ENCODE data around the gene CHCHD6. TPM values are rescaled to one million over a fixed set of nuclear protein-coding genes. Genes with fewer than 3 reads are reported as not detected.

CHCHD6 gene
- total RNA-seq, 1 experiment from 2014 or later: 36.3 TPM

DNA sequence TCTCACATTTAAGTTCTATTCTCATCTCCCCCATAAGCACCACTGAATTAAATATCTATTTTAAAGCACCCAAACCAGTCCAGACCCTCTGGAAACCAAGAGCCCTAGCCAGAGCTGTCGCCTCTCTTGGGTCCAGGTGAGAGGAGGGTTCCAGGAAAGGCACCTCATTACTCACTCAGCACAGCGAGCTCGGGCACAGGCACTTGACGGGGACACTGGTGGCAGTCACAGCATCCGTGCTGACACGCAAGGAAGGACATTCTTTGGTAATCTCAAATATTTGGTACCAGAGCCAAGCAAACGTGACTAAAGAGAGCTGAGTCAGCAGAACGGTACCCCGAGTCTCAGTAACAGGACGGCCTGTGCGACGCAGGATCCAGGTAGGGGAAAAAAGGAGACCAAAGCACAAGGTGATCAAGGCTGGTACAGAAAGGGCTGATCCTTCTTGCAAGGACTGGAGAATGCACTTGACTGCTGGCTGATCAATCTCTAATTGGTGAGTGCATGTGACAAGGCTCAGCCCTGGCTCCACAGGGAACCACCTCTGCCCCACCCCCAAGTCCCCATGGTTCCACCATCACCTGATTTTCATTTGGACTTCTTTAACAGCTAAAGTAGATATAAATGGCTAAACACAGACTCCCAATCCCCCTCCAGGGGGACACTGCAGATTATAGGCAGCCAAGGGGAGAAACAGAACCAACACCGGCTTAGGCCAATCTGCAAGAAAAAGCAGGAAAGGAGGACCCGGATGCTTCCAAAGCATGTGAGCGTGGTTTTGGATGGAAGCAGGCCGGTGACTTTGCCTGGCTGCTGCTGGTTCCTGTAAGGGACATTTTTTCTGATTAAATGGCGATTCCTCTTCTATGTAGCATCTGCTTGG, 61.4 kb downstream of the CHCHD6 start (continued):
- TF ChIP-seq, protein P1, sequence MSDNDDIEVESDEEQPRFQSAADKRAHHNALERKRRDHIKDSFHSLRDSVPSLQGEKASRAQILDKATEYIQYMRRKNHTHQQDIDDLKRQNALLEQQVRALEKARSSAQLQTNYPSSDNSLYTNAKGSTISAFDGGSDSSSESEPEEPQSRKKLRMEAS (IDR thresholded peaks at IDR 0.05): no peak

DNA sequence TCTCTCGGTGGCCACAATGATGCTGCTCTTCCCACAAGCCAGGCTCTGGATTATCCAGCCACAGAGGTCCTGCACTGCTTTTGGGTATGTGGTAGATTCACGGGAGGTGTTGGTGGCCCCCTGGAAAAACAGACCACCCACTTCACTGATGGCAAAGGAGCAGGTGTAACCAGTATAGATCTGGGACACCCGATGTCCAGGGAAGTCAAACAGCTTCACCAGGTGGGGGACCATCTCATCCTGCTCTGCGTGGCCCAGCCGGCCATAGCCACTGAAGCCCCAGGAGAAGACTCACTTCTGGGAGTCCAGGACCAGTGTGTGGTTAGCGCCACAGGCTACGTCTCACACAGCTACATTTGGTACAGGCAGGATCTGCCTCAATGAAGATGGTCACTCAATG, 62.6 kb downstream of the CHCHD6 start:
- no peak overlapping the region for H3K4me3 ChIP-seq (replicated peaks in 1 of 2; ENCODE audit: low read depth in 1 of 2, low read length in 2 of 2)
- no peaks in the 10 kb centered on the region for H3K36me3 ChIP-seq (ENCODE audit: control insufficient read depth in 1 of 2, insufficient read depth in 2 of 2, low read length in 2 of 2)
- POLR2A ChIA-PET: no interaction called here
- no peak for DNase-seq (ENCODE audit: low read depth, low spot score)
- no peaks in the 10 kb centered on the region for H3K9me2 ChIP-seq (ENCODE audit: insufficient read depth)
- no peak overlapping the region for H3K27ac ChIP-seq (ENCODE audit: low read depth, low read length)
- no TSS peak for BruUV-seq (replicated peaks)
- intact Hi-C loops (cut with micrococcal nuclease): no loop called here
- H3K4me1 ChIP-seq (ENCODE audit: control insufficient read depth in 1 of 2, insufficient read depth in 2 of 2, low read length in 2 of 2): no peaks in the 10 kb centered on the region
- RAD21 ChIA-PET (ENCODE audit: low non-redundant PET in 1 of 2, low total read pairs in 2 of 2, uncharacterized antibody in 2 of 2, unreplicated experiment in 2 of 2): no interaction called here
- H3K27me3 ChIP-seq (ENCODE audit: insufficient read depth, low read length): no peaks in the 10 kb centered on the region
- no peak overlapping the region for H2AFZ ChIP-seq (ENCODE audit: low read depth, low read length, poor library complexity, severe bottlenecking)
- ATAC-seq: no peak
- CTCF ChIA-PET: no interaction called here
- TF ChIP-seq ZFX (IDR thresholded peaks at IDR 0.05) (no peak), CBX3 (IDR thresholded peaks at IDR 0.05; ENCODE audit: low read depth) (no peak), SP1 (IDR thresholded peaks at IDR 0.05; ENCODE audit: low read depth) (no peak), POLR2A (IDR thresholded peaks at IDR 0.05; ENCODE audit: borderline replicate concordance, extremely low read depth, insufficient read depth, insufficient read length) (no peak), RAD21 (IDR thresholded peaks at IDR 0.05; ENCODE audit: low read depth) (no peak), JUND (IDR thresholded peaks at IDR 0.05) (no peak), ELF1 (IDR thresholded peaks at IDR 0.05; ENCODE audit: borderline replicate concordance, low read depth) (no peak), SIN3A (IDR thresholded peaks at IDR 0.05; ENCODE audit: low read depth) (no peak)
- TF ChIP-seq, protein P2, sequence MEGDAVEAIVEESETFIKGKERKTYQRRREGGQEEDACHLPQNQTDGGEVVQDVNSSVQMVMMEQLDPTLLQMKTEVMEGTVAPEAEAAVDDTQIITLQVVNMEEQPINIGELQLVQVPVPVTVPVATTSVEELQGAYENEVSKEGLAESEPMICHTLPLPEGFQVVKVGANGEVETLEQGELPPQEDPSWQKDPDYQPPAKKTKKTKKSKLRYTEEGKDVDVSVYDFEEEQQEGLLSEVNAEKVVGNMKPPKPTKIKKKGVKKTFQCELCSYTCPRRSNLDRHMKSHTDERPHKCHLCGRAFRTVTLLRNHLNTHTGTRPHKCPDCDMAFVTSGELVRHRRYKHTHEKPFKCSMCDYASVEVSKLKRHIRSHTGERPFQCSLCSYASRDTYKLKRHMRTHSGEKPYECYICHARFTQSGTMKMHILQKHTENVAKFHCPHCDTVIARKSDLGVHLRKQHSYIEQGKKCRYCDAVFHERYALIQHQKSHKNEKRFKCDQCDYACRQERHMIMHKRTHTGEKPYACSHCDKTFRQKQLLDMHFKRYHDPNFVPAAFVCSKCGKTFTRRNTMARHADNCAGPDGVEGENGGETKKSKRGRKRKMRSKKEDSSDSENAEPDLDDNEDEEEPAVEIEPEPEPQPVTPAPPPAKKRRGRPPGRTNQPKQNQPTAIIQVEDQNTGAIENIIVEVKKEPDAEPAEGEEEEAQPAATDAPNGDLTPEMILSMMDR (IDR thresholded peaks at IDR 0.05 in 2 of 3, conservative IDR thresholded peaks at IDR 0.05 in 1 of 3; ENCODE audit: borderline replicate concordance in 1 of 3, insufficient read depth in 1 of 3, low read depth in 2 of 3, low read length in 2 of 3): no peak
- TF ChIP-seq, protein P1 (IDR thresholded peaks at IDR 0.05): no peak
- TF ChIP-seq, protein P3, sequence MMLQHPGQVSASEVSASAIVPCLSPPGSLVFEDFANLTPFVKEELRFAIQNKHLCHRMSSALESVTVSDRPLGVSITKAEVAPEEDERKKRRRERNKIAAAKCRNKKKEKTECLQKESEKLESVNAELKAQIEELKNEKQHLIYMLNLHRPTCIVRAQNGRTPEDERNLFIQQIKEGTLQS (IDR thresholded peaks at IDR 0.05): no peak
- no peak overlapping the region for H3K9ac ChIP-seq (ENCODE audit: low read length)
- no peak overlapping the region for H3K4me2 ChIP-seq (ENCODE audit: low read length)
- H4K20me1 ChIP-seq (ENCODE audit: insufficient read depth): no peaks in the 10 kb centered on the region
- peaks cover 8% of the 10 kb centered on the region for H3K79me2 ChIP-seq (ENCODE audit: insufficient read depth, low read length)
- H3K9me3 ChIP-seq (ENCODE audit: control insufficient read depth in 1 of 2, insufficient read depth in 1 of 2, low read depth in 1 of 2, low read length in 2 of 2): no peaks in the 10 kb centered on the region

Measured in HCT116 (cell line).